IPS-18c (cell line): ENCODE measurements around the gene SLC35A3.
"Not testable (repeated sequence)": the region's sequence is repeated elsewhere in the genome, so short reads cannot be mapped to it uniquely, and the experiment has no call there.

Experiments
- H3K4me3 ChIP-seq: 2 replicates; pipeline ENCODE4 v1.7.0; 2013; ENCODE audit warnings: low read depth, mild to moderate bottlenecking, low read length, moderate library complexity; ENCODE audit not compliant: insufficient read depth
- H3K9me3 ChIP-seq: one replicate; pipeline ENCODE4 v1.6.1; 2013; ENCODE audit warnings: mild to moderate bottlenecking, low read length, moderate library complexity; ENCODE audit not compliant: control insufficient read depth, insufficient read depth

SLC35A3 gene

DNA sequence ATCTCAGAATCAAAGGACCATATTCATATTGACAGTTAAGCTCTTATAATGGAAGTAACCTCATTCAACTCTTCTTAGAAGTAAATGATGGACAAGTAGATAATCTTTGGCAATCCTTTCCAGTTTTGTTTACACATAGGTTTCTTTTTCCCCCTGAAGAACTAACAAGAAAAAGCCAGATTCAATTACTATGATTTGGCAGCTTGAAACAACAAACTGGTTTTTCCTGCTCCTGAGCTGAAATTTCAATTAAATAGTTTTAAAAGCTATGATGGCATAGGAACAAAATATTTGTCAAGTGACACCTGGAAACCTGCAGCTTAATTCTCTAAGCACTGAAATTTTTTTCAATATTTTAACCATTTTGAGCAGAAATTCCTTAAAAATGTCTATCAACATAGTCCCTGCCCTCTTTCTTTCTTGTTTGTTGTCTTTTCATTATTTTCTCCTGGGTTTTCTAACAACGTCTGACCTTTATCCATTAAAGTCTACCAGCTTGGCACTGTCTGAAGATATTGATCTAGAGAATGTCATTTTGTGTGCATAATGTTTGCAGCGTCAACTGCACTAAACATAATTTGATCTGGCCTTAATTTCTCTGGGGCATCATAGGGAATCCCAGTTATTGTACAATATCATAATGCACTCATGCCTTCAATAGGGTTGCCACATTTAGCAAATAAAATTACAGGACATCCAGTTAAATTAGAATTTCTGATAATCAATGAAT, 4.0 kb upstream of the SLC35A3 start:
- Histone ChIP-seq H3K4me3 (no peak overlapping the region), H3K9me3 (no peaks in the 10 kb centered on the region)

GRCh38 chr1:99968214-99968613, 1.6 kb upstream of the SLC35A3 start:
- H3K9me3 ChIP-seq, result no peaks in the 10 kb centered on the region
- no peak overlapping the region for H3K4me3 ChIP-seq

- no peaks in the 10 kb centered on the region for H3K9me3 ChIP-seq
- peak overlapping the region; percentile 90 for H3K4me3 ChIP-seq
Measured at GRCh38 chr1:99969260-99969728, 502 bp upstream of the SLC35A3 start.

DNA sequence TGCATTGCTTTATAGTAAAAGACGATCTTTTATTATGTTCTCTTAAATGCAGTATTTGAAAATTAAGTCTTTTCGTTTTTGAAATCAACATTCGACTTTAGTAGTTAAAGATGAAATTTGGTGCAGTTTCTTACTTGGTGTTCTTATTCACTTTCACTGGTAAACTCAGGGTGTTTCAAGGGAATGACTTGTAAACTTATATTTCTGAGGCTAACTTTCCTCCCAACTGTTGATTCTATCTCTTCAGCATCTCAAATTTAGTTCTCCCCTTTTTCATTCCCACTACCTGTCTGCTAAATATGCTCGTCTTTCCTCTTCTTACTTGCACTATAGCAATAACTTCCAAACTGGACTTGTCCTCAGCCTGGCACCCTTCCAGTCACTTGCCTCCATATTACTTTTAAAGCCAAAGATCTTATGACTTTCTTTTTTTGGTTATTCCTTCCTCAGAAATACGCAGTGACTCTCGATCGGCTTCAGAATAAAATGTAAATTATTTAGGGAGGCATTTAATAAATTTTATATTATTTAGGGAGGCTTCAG, 988 bp downstream of the SLC35A3 start:
- H3K9me3 ChIP-seq, result no peaks in the 10 kb centered on the region
- peak overlapping the region; percentile 90 for H3K4me3 ChIP-seq

DNA sequence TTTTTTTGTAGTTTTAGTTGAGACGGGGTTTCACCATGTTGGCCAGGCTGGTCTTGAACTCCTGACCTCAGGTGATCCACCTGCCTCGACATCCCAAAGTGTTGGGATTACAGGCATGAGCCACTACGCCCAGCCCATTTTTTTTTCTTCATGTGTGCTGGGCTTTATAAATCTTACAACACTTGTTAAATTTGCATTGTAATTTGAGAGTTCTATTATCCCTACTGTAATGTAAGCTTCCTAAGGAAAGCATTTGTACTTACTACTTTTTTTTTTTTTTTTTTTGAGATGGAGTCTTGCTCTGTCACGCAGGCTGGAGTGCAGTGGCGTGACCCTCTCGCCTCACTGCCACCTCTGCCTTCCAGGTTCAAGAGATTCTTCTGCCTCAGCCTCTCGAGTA, 2.3 kb downstream of the SLC35A3 start:
- not testable (repeated sequence) for H3K4me3 ChIP-seq, H3K9me3 ChIP-seq

GRCh38 chr1:99975529-99975928, 5.7 kb downstream of the SLC35A3 start:
- Histone ChIP-seq H3K4me3 (no peak overlapping the region), H3K9me3 (no peaks in the 10 kb centered on the region)

GRCh38 chr1:99977326-99977725, 7.5 kb downstream of the SLC35A3 start:
- H3K9me3 ChIP-seq, H3K4me3 ChIP-seq: not testable (repeated sequence)

DNA sequence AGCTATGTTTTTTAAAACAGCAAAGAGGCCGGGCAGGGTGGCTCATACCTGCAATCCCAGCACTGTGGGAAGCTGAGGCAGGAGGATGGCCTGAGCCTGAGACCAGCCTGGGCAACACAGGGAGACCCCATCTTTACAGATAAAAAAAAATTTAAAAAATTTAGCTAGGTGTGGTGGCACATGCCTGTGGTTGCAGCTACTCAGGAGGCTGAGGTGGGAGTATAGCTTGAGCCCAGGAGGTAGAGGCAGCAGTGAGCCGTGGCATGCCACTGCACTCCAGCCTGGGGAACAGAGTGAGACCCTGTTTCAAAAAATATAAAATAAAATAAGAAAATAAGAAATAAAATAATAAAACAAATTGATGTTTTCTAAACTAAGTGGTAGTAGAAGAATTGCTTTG, 8.4 kb downstream of the SLC35A3 start:
- Histone ChIP-seq H3K9me3 (no peaks in the 10 kb centered on the region), H3K4me3 (no peak overlapping the region)

- Histone ChIP-seq H3K4me3 (no peak overlapping the region), H3K9me3 (no peaks in the 10 kb centered on the region)
Measured at GRCh38 chr1:99979091-99979490, 9.3 kb downstream of the SLC35A3 start.

- H3K4me3 ChIP-seq, result no peak overlapping the region
Measured at GRCh38 chr1:99980928-99981327, 11.1 kb downstream of the SLC35A3 start.

DNA sequence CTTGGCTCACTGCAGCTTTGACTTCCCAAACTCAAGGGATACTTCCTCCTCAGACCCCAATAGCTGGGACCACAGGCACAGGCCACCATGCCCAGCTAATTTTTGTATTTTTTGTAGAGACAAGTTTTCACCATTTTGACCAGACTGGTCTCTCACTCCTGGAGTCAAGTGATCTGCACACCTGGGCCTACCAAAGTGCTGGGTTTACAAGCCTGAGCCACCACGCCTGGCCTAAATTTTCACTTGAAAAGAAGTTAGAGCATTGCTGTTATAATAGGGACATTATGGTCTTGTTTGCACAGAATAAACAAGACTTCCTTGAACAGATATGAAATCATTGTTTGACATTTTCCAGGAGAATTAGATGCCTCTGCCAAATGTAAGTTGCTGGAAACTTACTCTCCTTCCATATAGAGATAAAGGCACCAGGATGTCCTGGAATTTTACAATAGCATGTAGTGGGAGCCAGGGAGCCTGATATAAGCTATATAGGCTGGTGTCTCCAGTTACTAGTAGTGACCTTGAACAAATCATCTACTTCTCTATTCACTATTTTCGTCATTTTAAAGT, 16.9 kb downstream of the SLC35A3 start:
- H3K4me3 ChIP-seq, result no peak overlapping the region
- no peaks in the 10 kb centered on the region for H3K9me3 ChIP-seq

More at GRCh38 chr1:99980928-99981327, 11.1 kb downstream of the SLC35A3 start:
- no peaks in the 10 kb centered on the region for H3K9me3 ChIP-seq

DNA sequence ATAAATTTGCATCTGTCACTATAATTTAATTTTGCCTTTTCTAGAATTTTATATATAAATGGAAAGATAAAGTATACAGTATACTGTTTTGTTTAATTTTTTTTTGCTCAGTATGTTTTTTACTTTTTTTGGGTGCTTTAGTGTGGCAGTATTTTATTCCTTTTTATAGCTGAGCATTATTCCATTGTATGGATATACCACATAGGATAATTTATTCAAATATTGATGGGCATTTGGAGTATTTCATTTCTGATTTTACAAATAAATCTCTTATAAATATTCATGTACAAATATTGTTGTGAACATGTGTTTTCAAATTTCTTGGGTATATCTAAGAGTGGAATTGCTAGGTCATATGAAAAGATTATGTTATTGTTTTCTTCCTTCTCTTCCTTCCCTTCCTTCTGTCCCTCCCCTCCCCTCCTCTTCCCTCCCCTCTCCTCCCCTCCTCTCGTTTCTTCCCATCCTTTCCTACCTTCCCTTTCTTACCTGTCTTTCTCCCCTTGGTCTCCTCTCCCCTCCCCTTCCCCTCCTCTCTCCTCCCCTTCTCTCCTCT, 18.5 kb downstream of the SLC35A3 start:
- Histone ChIP-seq H3K4me3 (no peak overlapping the region), H3K9me3 (peaks cover 2% of the 10 kb centered on the region)

DNA sequence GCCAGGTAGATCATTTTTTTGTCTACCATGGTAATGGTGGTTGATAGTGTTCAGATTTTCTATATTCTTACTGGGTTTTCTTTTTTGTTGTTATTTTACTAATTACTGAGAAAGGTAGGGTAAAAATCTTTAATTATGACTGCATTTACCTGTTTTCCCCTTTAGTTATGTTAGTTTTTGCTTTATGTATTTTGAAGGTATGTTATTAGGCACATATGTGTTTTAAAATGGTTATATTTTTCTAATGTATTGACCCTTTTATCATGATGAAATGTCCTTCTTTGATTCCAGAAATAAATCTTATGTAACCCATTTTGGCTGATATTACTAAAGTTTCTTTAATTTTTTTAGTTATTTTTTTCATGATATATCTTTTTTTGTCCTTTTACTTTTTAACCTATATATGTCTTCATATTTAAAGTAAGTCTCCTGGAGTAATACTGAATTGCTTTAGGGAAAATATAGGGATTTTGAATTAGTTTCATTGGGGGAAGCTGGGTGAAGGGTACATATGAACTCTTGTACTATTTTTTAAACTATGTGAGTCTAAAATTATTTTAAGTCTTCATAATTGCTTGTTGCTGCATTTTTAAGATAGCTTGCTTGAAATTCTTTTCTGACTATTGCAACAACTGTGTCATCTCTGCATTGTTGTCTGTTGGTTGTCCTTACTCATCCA, 22.4 kb downstream of the SLC35A3 start:
- no peak overlapping the region for H3K4me3 ChIP-seq
- H3K9me3 ChIP-seq, result peaks cover 2% of the 10 kb centered on the region

- no peak overlapping the region for H3K4me3 ChIP-seq
- H3K9me3 ChIP-seq, result peaks cover 2% of the 10 kb centered on the region
Measured at GRCh38 chr1:99992760-99993467, 23.1 kb downstream of the SLC35A3 start.

- Histone ChIP-seq H3K9me3 (peaks cover 2% of the 10 kb centered on the region), H3K4me3 (no peak overlapping the region)
Measured at GRCh38 chr1:99993468-99993845, 23.7 kb downstream of the SLC35A3 start.

DNA sequence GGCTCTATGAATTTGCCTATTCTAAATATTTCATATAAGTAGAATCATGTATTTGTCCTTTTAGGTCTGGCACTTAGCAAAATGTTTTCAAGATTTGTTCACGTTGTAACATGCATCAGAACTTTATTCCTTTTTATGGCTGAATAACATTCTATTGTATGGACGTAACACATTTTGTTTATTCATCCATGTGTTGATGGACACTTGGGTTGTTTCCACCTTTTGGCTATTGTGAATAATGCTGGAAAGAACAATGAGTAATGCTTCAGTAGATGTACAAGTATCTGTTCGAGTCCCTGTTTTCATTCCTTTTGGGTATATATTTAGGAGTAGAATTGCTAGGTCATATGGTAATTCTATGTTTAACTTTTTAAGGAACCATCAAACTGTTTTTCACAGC, 24.7 kb downstream of the SLC35A3 start:
- H3K4me3 ChIP-seq, result no peak overlapping the region

DNA sequence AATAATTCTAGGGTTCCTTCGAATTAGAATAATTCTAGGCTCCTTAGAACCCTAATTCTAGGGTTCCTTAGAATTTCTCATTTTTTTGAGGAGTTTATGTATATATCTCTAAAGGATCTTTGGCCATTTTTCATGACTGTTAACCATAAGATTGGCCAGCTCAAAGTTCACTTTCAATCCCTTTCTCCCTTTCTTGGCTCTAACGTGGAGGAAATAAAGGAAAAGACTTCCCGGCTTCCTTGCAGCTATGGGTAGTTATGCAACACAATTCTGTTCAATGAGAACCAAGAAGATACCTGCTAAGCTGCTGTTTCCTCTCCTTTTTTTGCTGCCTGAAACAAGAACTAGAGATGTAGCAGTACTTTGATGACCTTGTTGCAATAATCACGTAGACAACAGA, 27.2 kb downstream of the SLC35A3 start:
- no peak overlapping the region for H3K4me3 ChIP-seq
- H3K9me3 ChIP-seq, result peaks cover 2% of the 10 kb centered on the region

More for the DNA sequence above, 24.7 kb downstream of the SLC35A3 start:
- H3K9me3 ChIP-seq, result peaks cover 2% of the 10 kb centered on the region
